NCI-H2029 (cell line): ENCODE measurements around the gene GET3.

Experiments used
- DNase-seq: peaks from one replicate; lab custom pipeline; 2025; lab: John Stamatoyannopoulos, UW

Gene GET3

GRCh38 chr19:12779162-12779993, 42.1 kb downstream of the GET3 start:
- no peak for DNase-seq

- DNase-seq, result no peak
Observed at GRCh38 chr19:12782174-12782423, 44.8 kb downstream of the GET3 start.

GRCh38 chr19:12782424-12783290, 45.4 kb downstream of the GET3 start:
- peak; percentile 69 for DNase-seq

- DNase-seq, result no peak
Observed at GRCh38 chr19:12783291-12783848, 46.1 kb downstream of the GET3 start.

- no peak for DNase-seq
Observed at GRCh38 chr19:12783849-12784393, 46.6 kb downstream of the GET3 start.

- DNase-seq, result no peak
Observed at GRCh38 chr19:12784394-12784870, 47.1 kb downstream of the GET3 start.

- DNase-seq, result no peak
Observed at GRCh38 chr19:12784871-12785430, 47.7 kb downstream of the GET3 start.

- no peak for DNase-seq
Observed at GRCh38 chr19:12785431-12786031, 48.2 kb downstream of the GET3 start.

- DNase-seq, result no peak
Observed at GRCh38 chr19:12786141-12786870, 49.0 kb downstream of the GET3 start.

GRCh38 chr19:12786952-12787351, 49.7 kb downstream of the GET3 start:
- no peak for DNase-seq

- DNase-seq, result no peak
Observed at GRCh38 chr19:12787458-12787857, 50.2 kb downstream of the GET3 start.

GRCh38 chr19:12788042-12788681, 50.9 kb downstream of the GET3 start:
- no peak for DNase-seq

GRCh38 chr19:12788682-12789097, 51.4 kb downstream of the GET3 start:
- DNase-seq, result peak; percentile 32

GRCh38 chr19:12789098-12789903, 52.0 kb downstream of the GET3 start:
- DNase-seq, result no peak

GRCh38 chr19:12789904-12790619, 52.8 kb downstream of the GET3 start:
- peak; percentile 89 for DNase-seq

GRCh38 chr19:12790628-12791344, 53.5 kb downstream of the GET3 start:
- DNase-seq, result no peak

- peak; percentile 95 for DNase-seq
Observed at GRCh38 chr19:12791345-12792050, 54.2 kb downstream of the GET3 start, which contains the start of gene JUNB. TSS of gene JUNB (plus strand) at chr19:12791486. CDS start at chr19:12791772, 286 bp downstream.
